Measurements from ENCODE around the gene KLC4. TPM values are rescaled to one million over a fixed set of nuclear protein-coding genes. Genes with fewer than 3 reads are reported as not detected.
"Not testable (repeated sequence)": the region's sequence is repeated elsewhere in the genome, so short reads cannot be mapped to it uniquely, and the experiment has no call there.

KLC4 gene
- total and polyA plus RNA-seq, 4 donors = 16.1 to 36.0 (median 26.4) TPM

- ATAC-seq (ENCODE audit: insufficient read depth, low FRiP score) (no peak), DNase-seq (no peak)
- Histone ChIP-seq H3K27me3 (ENCODE audit: control insufficient read depth in 3 of 3, insufficient read depth in 3 of 3, low read length in 2 of 3) (no peaks in the 10 kb centered on the region), H3K4me1 (ENCODE audit: control insufficient read depth in 5 of 5, insufficient read depth in 5 of 5, low read length in 5 of 5) (no peaks in the 10 kb centered on the region), H3K4me3 (no peak overlapping the region), H3K36me3 (ENCODE audit: control insufficient read depth in 4 of 4, insufficient read depth in 4 of 4, low read length in 4 of 4) (peaks cover 10 to 60% (median 43%) of the 10 kb centered on the region in 4 donors), H3K9ac (ENCODE audit: insufficient read depth in 1 of 2, low read length in 2 of 2) (no peak overlapping the region), H3K9me3 (ENCODE audit: control insufficient read depth in 4 of 4, insufficient read depth in 3 of 4, low read length in 3 of 4) (no peaks in the 10 kb centered on the region), H3K27ac (ENCODE audit: low read depth in 1 of 2, low read length in 1 of 2) (no peak overlapping the region)
- WGBS, 2 donors = 89 to 95% methylated on average over 9 of the region's 9 CpGs
- TF ChIP-seq CTCF (IDR thresholded peaks at IDR 0.05; ENCODE audit: control extremely low read depth, extremely low read depth) = no peak
Observed at GRCh38 chr6:43038727-43039126, 20.7 kb upstream of the KLC4 start.

GRCh38 chr6:43040542-43041257, 18.7 kb upstream of the KLC4 start:
- Histone ChIP-seq H3K36me3 (ENCODE audit: control insufficient read depth in 4 of 4, insufficient read depth in 4 of 4, low read length in 4 of 4) (peaks cover 5 to 64% (median 43%) of the 10 kb centered on the region in 4 donors), H3K9ac (ENCODE audit: insufficient read depth in 1 of 2, low read length in 2 of 2) (no peak overlapping the region), H3K9me3 (ENCODE audit: control insufficient read depth in 4 of 4, insufficient read depth in 3 of 4, low read length in 3 of 4) (no peaks in the 10 kb centered on the region), H3K4me3 (no peak overlapping the region), H3K27me3 (ENCODE audit: control insufficient read depth in 3 of 3, insufficient read depth in 3 of 3, low read length in 2 of 3) (no peaks in the 10 kb centered on the region), H3K27ac (ENCODE audit: low read depth in 1 of 2, low read length in 1 of 2) (no peak overlapping the region), H3K4me1 (ENCODE audit: control insufficient read depth in 5 of 5, insufficient read depth in 5 of 5, low read length in 5 of 5) (no peaks in the 10 kb centered on the region)
- no peak for TF ChIP-seq CTCF (IDR thresholded peaks at IDR 0.05; ENCODE audit: control extremely low read depth, extremely low read depth)
- ATAC-seq (ENCODE audit: insufficient read depth, low FRiP score) = no peak
- no peak for DNase-seq
- 93 to 95% methylated on average over 18 of the region's 18 CpGs for WGBS, 2 donors

GRCh38 chr6:43041475-43041874, 18.0 kb upstream of the KLC4 start:
- ATAC-seq (ENCODE audit: insufficient read depth, low FRiP score); H3K4me1 ChIP-seq (ENCODE audit: control insufficient read depth in 5 of 5, insufficient read depth in 5 of 5, low read length in 5 of 5); H3K27me3 ChIP-seq (ENCODE audit: control insufficient read depth in 3 of 3, insufficient read depth in 3 of 3, low read length in 2 of 3); H3K9me3 ChIP-seq (ENCODE audit: control insufficient read depth in 4 of 4, insufficient read depth in 3 of 4, low read length in 3 of 4); H3K9ac ChIP-seq (ENCODE audit: insufficient read depth in 1 of 2, low read length in 2 of 2); H3K27ac ChIP-seq (ENCODE audit: low read depth in 1 of 2, low read length in 1 of 2); DNase-seq; H3K4me3 ChIP-seq: not testable (repeated sequence)
- H3K36me3 ChIP-seq (ENCODE audit: control insufficient read depth in 4 of 4, insufficient read depth in 4 of 4, low read length in 4 of 4) = peaks cover 5 to 65% (median 49%) of the 10 kb centered on the region in 4 donors
- WGBS, 2 donors = 94 to 96% methylated on average over 8 of the region's 8 CpGs

GRCh38 chr6:43043310-43043709, 16.1 kb upstream of the KLC4 start:
- Histone ChIP-seq H3K9me3 (ENCODE audit: control insufficient read depth in 4 of 4, insufficient read depth in 3 of 4, low read length in 3 of 4) (no peaks in the 10 kb centered on the region), H3K27me3 (ENCODE audit: control insufficient read depth in 3 of 3, insufficient read depth in 3 of 3, low read length in 2 of 3) (no peaks in the 10 kb centered on the region), H3K9ac (ENCODE audit: insufficient read depth in 1 of 2, low read length in 2 of 2) (no peak overlapping the region), H3K27ac (ENCODE audit: low read depth in 1 of 2, low read length in 1 of 2) (no peak overlapping the region), H3K4me1 (ENCODE audit: control insufficient read depth in 5 of 5, insufficient read depth in 5 of 5, low read length in 5 of 5) (no peaks in the 10 kb centered on the region), H3K36me3 (ENCODE audit: control insufficient read depth in 4 of 4, insufficient read depth in 4 of 4, low read length in 4 of 4) (peaks cover 1 to 62% (median 49%) of the 10 kb centered on the region in 4 donors), H3K4me3 (no peak overlapping the region)
- DNase-seq (no peak), ATAC-seq (ENCODE audit: insufficient read depth, low FRiP score) (no peak)
- TF ChIP-seq CTCF (IDR thresholded peaks at IDR 0.05; ENCODE audit: control extremely low read depth, extremely low read depth) = no peak
- WGBS, 2 donors = 88 to 95% methylated on average over 9 of the region's 9 CpGs
